Upper lobe of left lung (tissue), 6 donors: ENCODE measurements around the gene LSM3. TPM values are rescaled to one million over a fixed set of nuclear protein-coding genes. Genes with fewer than 3 reads are reported as not detected.

Source experiments
- ATAC-seq, 2 donors: fragments of 200-7000 bp; cut with Tn5 transposase; one replicate each; pipeline ENCODE4 v1.9.1; 2022; ENCODE audit warnings: mild to moderate bottlenecking in 2 of 2, moderate library complexity in 2 of 2; ENCODE audit not compliant: low FRiP score in 2 of 2
- DNase-seq, 2 donors: peaks; one replicate each; pipeline ENCODE4 v3.0.0-alpha.2; 2019 to 2020
- H3K27ac ChIP-seq, 4 donors: fragments of 200-600 bp; sonication (generic); one replicate each; pipeline ENCODE4 v1.5.1; 2016 to 2019
- H3K27me3 ChIP-seq, 4 donors: fragments of 200-600 bp; sonication (generic); one replicate each; pipeline ENCODE4 v1.5.1; 2017 to 2019
- H3K36me3 ChIP-seq, 4 donors: fragments of 200-600 bp; sonication (generic); one replicate each; pipeline ENCODE4 v1.5.1; 2016 to 2019
- H3K4me1 ChIP-seq, 4 donors: fragments of 200-600 bp; sonication (generic); one replicate each; pipeline ENCODE4 v1.5.1; 2018 to 2019
- H3K4me3 ChIP-seq, 4 donors: fragments of 200-600 bp; sonication (generic); one replicate each; pipeline ENCODE4 v1.5.1; 2017 to 2019; ENCODE audit warnings: mild to moderate bottlenecking in 2 of 4, moderate library complexity in 1 of 4
- H3K9me3 ChIP-seq, 4 donors: fragments of 200-600 bp; sonication (generic); one replicate each; pipeline ENCODE4 v1.5.1; 2018 to 2019
- EP300 ChIP-seq, 4 donors: sonication (generic); formaldehyde crosslinking; IDR thresholded peaks; one replicate each; pipeline ENCODE4 v1.5.1; 2017; ENCODE audit warnings: antibody characterized with exemption in 4 of 4, control low read depth in 2 of 4
- POLR2A ChIP-seq, 4 donors: fragments of 450-650 bp; IDR thresholded peaks; one replicate each; pipeline ENCODE4 v1.5.1; 2016 to 2017; ENCODE audit warnings: antibody characterized with exemption in 4 of 4, mild to moderate bottlenecking in 2 of 4
- POLR2AphosphoS5 ChIP-seq, 2 donors: sonication (generic); formaldehyde crosslinking; IDR thresholded peaks; one replicate each; pipeline ENCODE4 v1.5.1; 2017; ENCODE audit warnings: antibody characterized with exemption in 2 of 2
- WGBS, 2 donors: methylation state at CpG; one replicate each; pipeline ENCODE4 v1.1.5; 2017 to 2018; 5-methylcytosine and 5-hydroxymethylcytosine counted together
- total RNA-seq, 6 donors: library from RNA; depleted of rRNA in 4 of 6; stranded (reverse); fragments of >200 nt in 4 of 6; gene quantifications; one replicate each; pipeline versions ENCODE4 v1.1.0 to v1.2.1, GENCODE V29; 2016 to 2021
- TF ChIP-seq, protein P1 (sequence below), 6 experiments: fragments of 450-650 bp in 4 of 6; fragments of 200-600 bp in 2 of 6; sonication (generic) in 2 of 6; IDR thresholded peaks; one replicate each; pipeline ENCODE4 v1.5.1; 2016 to 2019; ENCODE audit warnings: antibody characterized with exemption in 6 of 6
- donor health status: DM: no; HTN: no; CAD: no; lungs with moderate emphysema.
- donor health status: DM: no; HTN: yes; CAD: no; lungs with severe emphysema.

The LSM3 gene
- total RNA-seq, 6 donors from 2014 or later, result 2.1 to 10.3 (median 8.6) TPM

DNA sequence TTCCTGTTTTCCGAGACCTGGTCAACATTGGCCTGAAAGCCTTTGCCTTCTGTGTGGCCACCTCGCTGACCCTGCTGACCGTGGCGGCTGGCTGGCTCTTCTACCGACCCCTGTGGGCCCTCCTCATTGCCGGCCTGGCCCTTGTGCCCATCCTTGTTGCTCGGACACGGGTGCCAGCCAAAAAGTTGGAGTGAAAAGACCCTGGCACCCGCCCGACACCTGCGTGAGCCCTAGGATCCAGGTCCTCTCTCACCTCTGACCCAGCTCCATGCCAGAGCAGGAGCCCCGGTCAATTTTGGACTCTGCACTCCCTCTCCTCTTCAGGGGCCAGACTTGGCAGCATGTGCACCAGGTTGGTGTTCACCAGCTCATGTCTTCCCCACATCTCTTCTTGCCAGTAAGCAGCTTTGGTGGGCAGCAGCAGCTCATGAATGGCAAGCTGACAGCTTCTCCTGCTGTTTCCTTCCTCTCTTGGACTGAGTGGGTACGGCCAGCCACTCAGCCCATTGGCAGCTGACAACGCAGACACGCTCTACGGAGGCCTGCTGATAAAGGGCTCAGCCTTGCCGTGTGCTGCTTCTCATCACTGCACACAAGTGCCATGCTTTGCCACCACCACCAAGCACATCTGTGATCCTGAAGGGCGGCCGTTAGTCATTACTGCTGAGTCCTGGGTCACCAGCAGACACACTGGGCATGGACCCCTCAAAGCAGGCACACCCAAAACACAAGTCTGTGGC lies 36.8 kb upstream of the LSM3 start:
- peaks cover 3 to 78% (median 44%) of the 10 kb centered on the region in 4 donors for H3K36me3 ChIP-seq
- no peaks in the 10 kb centered on the region for H3K27me3 ChIP-seq
- DNase-seq (peak in 1 of 2 donors; percentile 15), ATAC-seq (no peak)
- TF ChIP-seq POLR2AphosphoS5 (IDR thresholded peaks at IDR 0.05) (no peak), EP300 (IDR thresholded peaks at IDR 0.05) (no peak), POLR2A (IDR thresholded peaks at IDR 0.05) (no peak)
- TF ChIP-seq, protein P1, sequence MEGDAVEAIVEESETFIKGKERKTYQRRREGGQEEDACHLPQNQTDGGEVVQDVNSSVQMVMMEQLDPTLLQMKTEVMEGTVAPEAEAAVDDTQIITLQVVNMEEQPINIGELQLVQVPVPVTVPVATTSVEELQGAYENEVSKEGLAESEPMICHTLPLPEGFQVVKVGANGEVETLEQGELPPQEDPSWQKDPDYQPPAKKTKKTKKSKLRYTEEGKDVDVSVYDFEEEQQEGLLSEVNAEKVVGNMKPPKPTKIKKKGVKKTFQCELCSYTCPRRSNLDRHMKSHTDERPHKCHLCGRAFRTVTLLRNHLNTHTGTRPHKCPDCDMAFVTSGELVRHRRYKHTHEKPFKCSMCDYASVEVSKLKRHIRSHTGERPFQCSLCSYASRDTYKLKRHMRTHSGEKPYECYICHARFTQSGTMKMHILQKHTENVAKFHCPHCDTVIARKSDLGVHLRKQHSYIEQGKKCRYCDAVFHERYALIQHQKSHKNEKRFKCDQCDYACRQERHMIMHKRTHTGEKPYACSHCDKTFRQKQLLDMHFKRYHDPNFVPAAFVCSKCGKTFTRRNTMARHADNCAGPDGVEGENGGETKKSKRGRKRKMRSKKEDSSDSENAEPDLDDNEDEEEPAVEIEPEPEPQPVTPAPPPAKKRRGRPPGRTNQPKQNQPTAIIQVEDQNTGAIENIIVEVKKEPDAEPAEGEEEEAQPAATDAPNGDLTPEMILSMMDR (IDR thresholded peaks at IDR 0.05), result no peak
- H3K9me3 ChIP-seq, result no peaks in the 10 kb centered on the region
- peak overlapping the region; percentile 86 to 93 (median 88) for H3K27ac ChIP-seq
- WGBS, 2 donors, result 86 to 90% methylated on average over 14 to 19 of the region's 19 CpGs
- H3K4me1 ChIP-seq, result peaks cover 32 to 51% (median 41%) of the 10 kb centered on the region in 4 donors
- no peak overlapping the region for H3K4me3 ChIP-seq

DNA sequence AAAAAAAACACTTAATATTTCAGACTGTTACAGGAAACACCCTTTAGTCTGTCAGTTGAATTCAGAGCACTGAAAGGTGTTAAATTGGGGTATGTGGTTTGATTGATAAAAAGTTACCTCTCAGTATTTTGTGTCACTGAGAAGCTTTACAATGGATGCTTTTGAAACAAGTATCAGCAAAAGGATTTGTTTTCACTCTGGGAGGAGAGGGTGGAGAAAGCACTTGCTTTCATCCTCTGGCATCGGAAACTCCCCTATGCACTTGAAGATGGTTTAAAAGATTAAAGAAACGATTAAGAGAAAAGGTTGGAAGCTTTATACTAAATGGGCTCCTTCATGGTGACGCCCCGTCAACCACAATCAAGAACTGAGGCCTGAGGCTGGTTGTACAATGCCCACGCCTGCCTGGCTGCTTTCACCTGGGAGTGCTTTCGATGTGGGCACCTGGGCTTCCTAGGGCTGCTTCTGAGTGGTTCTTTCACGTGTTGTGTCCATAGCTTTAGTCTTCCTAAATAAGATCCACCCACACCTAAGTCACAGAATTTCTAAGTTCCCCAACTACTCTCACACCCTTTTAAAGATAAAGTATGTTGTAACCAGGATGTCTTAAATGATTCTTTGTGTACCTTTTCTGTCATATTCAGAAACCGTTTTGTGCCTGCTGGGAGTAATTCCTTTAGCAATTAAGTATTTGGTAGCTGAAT lies 35.9 kb upstream of the LSM3 start:
- no peak for ATAC-seq
- peaks cover 3 to 78% (median 44%) of the 10 kb centered on the region in 4 donors for H3K36me3 ChIP-seq
- H3K27ac ChIP-seq, result peak overlapping the region; percentile 86 to 93 (median 88)

DNA sequence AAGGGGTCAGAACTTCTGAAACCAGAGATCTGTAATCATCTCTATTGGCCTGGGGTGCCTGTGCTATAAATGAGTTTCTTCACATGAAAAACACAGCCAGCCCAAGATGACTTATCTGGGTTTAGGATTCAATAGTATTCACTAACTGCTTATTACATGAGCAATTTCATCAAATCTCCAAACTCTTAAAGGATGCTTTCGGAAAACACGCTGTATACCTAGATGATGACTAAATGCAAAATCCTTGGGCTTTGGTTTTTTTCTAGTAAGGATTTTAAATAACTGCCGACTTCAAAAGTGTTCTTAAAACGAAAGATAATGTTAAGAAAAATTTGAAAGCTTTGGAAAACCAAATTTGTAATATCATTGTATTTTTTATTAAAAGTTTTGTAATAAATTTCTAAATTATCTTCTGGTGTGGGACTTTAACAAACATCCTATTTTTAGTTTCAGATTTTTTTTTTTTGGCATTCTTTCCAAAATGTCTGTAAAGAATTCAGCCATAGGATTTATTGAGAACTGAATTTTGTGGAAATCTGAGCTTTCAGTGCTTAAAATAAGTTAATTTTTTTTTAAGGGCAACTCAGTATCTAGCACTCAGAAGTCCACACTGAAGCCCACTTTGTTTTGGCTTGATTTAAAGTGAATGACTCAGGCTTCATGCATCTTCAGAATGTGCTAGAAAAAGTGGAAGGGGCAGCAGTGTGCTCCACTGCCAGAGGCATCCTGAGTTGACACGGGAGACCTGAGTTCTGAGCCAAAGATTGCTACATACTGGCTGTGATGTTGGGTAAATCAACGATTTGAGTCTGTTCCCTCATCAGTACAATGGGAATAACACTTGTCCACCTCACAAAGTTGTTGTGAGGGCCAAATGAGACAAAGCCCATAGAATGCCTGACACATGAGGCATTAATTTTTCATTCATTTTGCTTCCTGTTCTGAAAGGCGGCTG lies 35.1 kb upstream of the LSM3 start:
- H3K9me3 ChIP-seq, result no peaks in the 10 kb centered on the region
- DNase-seq, result peak in 1 of 2 donors; percentile 73
- TF ChIP-seq EP300 (IDR thresholded peaks at IDR 0.05) (peak in 2 of 4 donors; percentile 39 to 76), POLR2AphosphoS5 (IDR thresholded peaks at IDR 0.05) (peak; percentile 58 to 62)
- TF ChIP-seq, protein P1 (IDR thresholded peaks at IDR 0.05), result no peak
- H3K27me3 ChIP-seq, result no peaks in the 10 kb centered on the region
- peaks cover 32 to 54% (median 42%) of the 10 kb centered on the region in 4 donors for H3K4me1 ChIP-seq
- peak overlapping the region in 1 of 4 donors; percentile 7 for H3K4me3 ChIP-seq
- peak overlapping the region; percentile 86 to 93 (median 88) for H3K27ac ChIP-seq
- WGBS, 2 donors, result 53 to 56% methylated on average over 6 to 7 of the region's 7 CpGs
- peaks cover 0 to 78% (median 45%) of the 10 kb centered on the region in 4 donors for H3K36me3 ChIP-seq
- peak; percentile 79 to 80 for ATAC-seq

More for the DNA sequence above, 35.9 kb upstream of the LSM3 start:
- no peak for TF ChIP-seq POLR2AphosphoS5 (IDR thresholded peaks at IDR 0.05)
- TF ChIP-seq, protein P1 (IDR thresholded peaks at IDR 0.05), result no peak
- TF ChIP-seq POLR2A (IDR thresholded peaks at IDR 0.05), result no peak
- TF ChIP-seq EP300 (IDR thresholded peaks at IDR 0.05), result no peak
- no peaks in the 10 kb centered on the region for H3K27me3 ChIP-seq
- peaks cover 32 to 54% (median 42%) of the 10 kb centered on the region in 4 donors for H3K4me1 ChIP-seq
- H3K9me3 ChIP-seq, result no peaks in the 10 kb centered on the region
- DNase-seq, result no peak
- H3K4me3 ChIP-seq, result no peak overlapping the region
- WGBS, 2 donors, result 58 to 59% methylated on average over 8 of the region's 8 CpGs

DNA sequence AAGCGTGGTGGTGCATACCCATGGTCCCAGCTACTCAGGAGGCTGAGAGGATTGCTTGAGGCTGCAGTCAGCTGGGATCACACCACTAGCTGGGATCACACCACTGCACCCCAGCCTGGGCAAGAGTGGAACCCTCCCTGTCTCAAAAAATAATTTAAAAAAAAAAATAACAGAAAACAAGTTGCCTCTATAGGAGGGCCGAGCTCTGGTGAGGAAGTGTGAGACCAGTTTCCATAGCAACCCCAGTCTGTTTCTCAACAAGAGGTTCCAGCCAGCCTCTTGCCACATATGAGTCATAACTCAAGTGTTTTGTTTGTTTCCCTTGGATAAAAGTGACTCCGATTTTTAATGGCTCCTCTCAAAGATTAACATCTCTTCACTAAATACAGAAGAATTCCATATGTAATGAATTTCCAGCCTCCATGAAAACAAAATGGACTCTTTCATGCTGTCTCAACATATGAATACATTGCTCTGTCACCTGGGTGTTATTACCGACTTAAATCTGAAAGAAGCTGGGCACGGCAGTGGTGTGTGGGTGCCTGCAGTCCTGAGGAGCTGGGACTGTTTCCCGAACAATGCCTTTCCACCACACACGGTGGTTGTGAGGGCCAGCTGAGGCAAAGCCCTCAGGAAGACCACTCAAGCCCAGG lies 34.1 kb upstream of the LSM3 start:
- Histone ChIP-seq H3K9me3 (no peaks in the 10 kb centered on the region), H3K27ac (peak overlapping the region; percentile 86 to 93 (median 88)), H3K27me3 (no peaks in the 10 kb centered on the region), H3K36me3 (peaks cover 0 to 72% (median 36%) of the 10 kb centered on the region in 4 donors), H3K4me3 (peak overlapping the region in 3 of 4 donors; percentile 7 to 21 (median 16)), H3K4me1 (peaks cover 32 to 54% (median 42%) of the 10 kb centered on the region in 4 donors)
- DNase-seq (peak in 1 of 2 donors; percentile 87), ATAC-seq (peak; percentile 90)
- 8 to 10% methylated on average over 7 of the region's 7 CpGs for WGBS, 2 donors
- TF ChIP-seq POLR2AphosphoS5 (IDR thresholded peaks at IDR 0.05) (peak; percentile 44 to 81), EP300 (IDR thresholded peaks at IDR 0.05) (peak in 2 of 4 donors; percentile 67 to 80), POLR2A (IDR thresholded peaks at IDR 0.05) (no peak)
